ENCODE data around the gene SIAE. TPM values are rescaled to one million over a fixed set of nuclear protein-coding genes. Genes with fewer than 3 reads are reported as not detected.

Gene SIAE
- total and polyA plus RNA-seq, 4 donors, result 6.4 to 33.9 (median 11.3) TPM

GRCh38 chr11:124693142-124693541, 19.6 kb upstream of the SIAE start:
- no peak overlapping the region for H3K27ac ChIP-seq (ENCODE audit: low read depth in 1 of 2, low read length in 2 of 2)
- no peak overlapping the region for H3K9ac ChIP-seq (ENCODE audit: low read depth in 1 of 2, low read length in 2 of 2)
- H3K4me1 ChIP-seq (ENCODE audit: control insufficient read depth in 4 of 4, insufficient read depth in 4 of 4, low read length in 3 of 4), result no peaks in the 10 kb centered on the region
- peaks cover 0 to 2% (median 0%) of the 10 kb centered on the region in 4 donors for H3K9me3 ChIP-seq (ENCODE audit: control insufficient read depth in 4 of 4, low read length in 3 of 4)
- DNase-seq (ENCODE audit: low spot score), result no peak
- no peaks in the 10 kb centered on the region for H3K36me3 ChIP-seq (ENCODE audit: control insufficient read depth in 4 of 4, insufficient read depth in 3 of 4, low read depth in 1 of 4, low read length in 3 of 4)
- 95% methylated on average over 2 of the region's 2 CpGs for WGBS
- no peak overlapping the region for H3K4me3 ChIP-seq (ENCODE audit: low read depth in 1 of 3, low read length in 3 of 3)
- H3K27me3 ChIP-seq (ENCODE audit: control insufficient read depth in 4 of 4, insufficient read depth in 4 of 4, low read length in 3 of 4), result no peaks in the 10 kb centered on the region
- no peak for TF ChIP-seq HNF4G (IDR thresholded peaks at IDR 0.05)
- no peak for TF ChIP-seq FOXA2 (IDR thresholded peaks at IDR 0.05)
- no peak for TF ChIP-seq CTCF (IDR thresholded peaks at IDR 0.05; ENCODE audit: low read depth, low read length, missing input control)
- no peak for TF ChIP-seq SP1 (IDR thresholded peaks at IDR 0.05)
- TF ChIP-seq MAX (IDR thresholded peaks at IDR 0.05), result no peak
- no peak for TF ChIP-seq HNF4A (conservative IDR thresholded peaks at IDR 0.05)
- no peak for TF ChIP-seq FOXA1 (IDR thresholded peaks at IDR 0.05)
- TF ChIP-seq JUND (IDR thresholded peaks at IDR 0.05), result no peak
- no peak for TF ChIP-seq RXRA (IDR thresholded peaks at IDR 0.05)

GRCh38 chr11:124682443-124682842, 8.9 kb upstream of the SIAE start:
- no peaks in the 10 kb centered on the region for H3K4me1 ChIP-seq (ENCODE audit: control insufficient read depth in 4 of 4, insufficient read depth in 4 of 4, low read length in 3 of 4)
- no peaks in the 10 kb centered on the region for H3K27me3 ChIP-seq (ENCODE audit: control insufficient read depth in 4 of 4, insufficient read depth in 4 of 4, low read length in 3 of 4)
- H3K9ac ChIP-seq (ENCODE audit: low read depth in 1 of 2, low read length in 2 of 2), result no peak overlapping the region
- no peak for TF ChIP-seq EGR1 (IDR thresholded peaks at IDR 0.05; ENCODE audit: low read depth in 2 of 2)
- TF ChIP-seq MAX (IDR thresholded peaks at IDR 0.05), result no peak
- TF ChIP-seq ZBTB33 (IDR thresholded peaks at IDR 0.05), result no peak
- no peak for TF ChIP-seq FOXA2 (IDR thresholded peaks at IDR 0.05)
- TF ChIP-seq ATF3 (IDR thresholded peaks at IDR 0.05), result no peak
- TF ChIP-seq GABPA (IDR thresholded peaks at IDR 0.05 in 1 of 2, conservative IDR thresholded peaks at IDR 0.05 in 1 of 2), result no peak
- no peak for TF ChIP-seq YY1 (IDR thresholded peaks at IDR 0.05)
- no peak for TF ChIP-seq SP1 (IDR thresholded peaks at IDR 0.05)
- no peak for TF ChIP-seq FOXA1 (IDR thresholded peaks at IDR 0.05)
- no peak for TF ChIP-seq CTCF (IDR thresholded peaks at IDR 0.05; ENCODE audit: low read depth, low read length, missing input control)
- TF ChIP-seq RXRA (IDR thresholded peaks at IDR 0.05), result no peak
- no peak for TF ChIP-seq RAD21 (IDR thresholded peaks at IDR 0.05)
- no peak for TF ChIP-seq REST (IDR thresholded peaks at IDR 0.05)
- no peak for TF ChIP-seq HNF4A (conservative IDR thresholded peaks at IDR 0.05)
- TF ChIP-seq HNF4G (IDR thresholded peaks at IDR 0.05), result no peak
- no peak for TF ChIP-seq NR2F2 (IDR thresholded peaks at IDR 0.05)
- TF ChIP-seq JUND (IDR thresholded peaks at IDR 0.05), result no peak
- DNase-seq (ENCODE audit: low spot score), result no peak
- peaks cover 0 to 4% (median 2%) of the 10 kb centered on the region in 4 donors for H3K9me3 ChIP-seq (ENCODE audit: control insufficient read depth in 4 of 4, low read length in 3 of 4)
- WGBS, result 99% methylated on average over 1 of the region's 1 CpG
- H3K4me3 ChIP-seq (ENCODE audit: low read depth in 1 of 3, low read length in 3 of 3), result no peak overlapping the region
- H3K27ac ChIP-seq (ENCODE audit: low read depth in 1 of 2, low read length in 2 of 2), result no peak overlapping the region
- no peaks in the 10 kb centered on the region for H3K36me3 ChIP-seq (ENCODE audit: control insufficient read depth in 4 of 4, insufficient read depth in 3 of 4, low read depth in 1 of 4, low read length in 3 of 4)
